Measurements from ENCODE around the gene C16orf92. TPM values are rescaled to one million over a fixed set of nuclear protein-coding genes. Genes with fewer than 3 reads are reported as not detected.

The C16orf92 gene, protein sequence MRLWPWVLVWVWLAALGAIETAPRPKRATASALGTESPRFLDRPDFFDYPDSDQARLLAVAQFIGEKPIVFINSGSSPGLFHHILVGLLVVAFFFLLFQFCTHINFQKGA
- polyA plus RNA-seq (2013, experiment 1 of 2; ENCODE audit: insufficient read length), result not detected
- polyA plus RNA-seq (2013, experiment 2 of 2; ENCODE audit: insufficient read length), result not detected

DNA sequence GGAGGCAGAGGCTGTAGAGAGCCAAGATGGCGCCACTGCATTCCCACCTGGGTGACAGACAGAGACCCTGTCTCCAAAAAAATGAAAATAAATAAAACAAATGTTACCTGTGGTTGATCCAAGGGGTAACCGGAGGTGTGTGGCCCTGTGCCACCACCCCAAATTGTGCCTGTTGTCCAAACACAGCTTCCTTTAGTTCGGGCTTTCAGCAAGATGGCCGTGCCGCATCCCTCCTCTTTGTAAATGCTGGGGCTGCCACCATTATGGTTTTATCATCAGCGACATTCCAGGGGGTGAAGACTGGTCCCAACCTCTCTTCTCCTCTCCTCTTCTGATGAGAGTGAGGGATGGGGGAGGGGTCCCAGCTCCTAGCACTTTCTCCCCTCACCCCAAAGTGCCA lies at the start of gene C16orf92:
Gene C16orf92 (plus strand): TSS at position 312 of the 400 bp plus-strand sequence. CDS start 143 bp downstream, outside the sequence.
- DNase-seq, result no peak

DNA sequence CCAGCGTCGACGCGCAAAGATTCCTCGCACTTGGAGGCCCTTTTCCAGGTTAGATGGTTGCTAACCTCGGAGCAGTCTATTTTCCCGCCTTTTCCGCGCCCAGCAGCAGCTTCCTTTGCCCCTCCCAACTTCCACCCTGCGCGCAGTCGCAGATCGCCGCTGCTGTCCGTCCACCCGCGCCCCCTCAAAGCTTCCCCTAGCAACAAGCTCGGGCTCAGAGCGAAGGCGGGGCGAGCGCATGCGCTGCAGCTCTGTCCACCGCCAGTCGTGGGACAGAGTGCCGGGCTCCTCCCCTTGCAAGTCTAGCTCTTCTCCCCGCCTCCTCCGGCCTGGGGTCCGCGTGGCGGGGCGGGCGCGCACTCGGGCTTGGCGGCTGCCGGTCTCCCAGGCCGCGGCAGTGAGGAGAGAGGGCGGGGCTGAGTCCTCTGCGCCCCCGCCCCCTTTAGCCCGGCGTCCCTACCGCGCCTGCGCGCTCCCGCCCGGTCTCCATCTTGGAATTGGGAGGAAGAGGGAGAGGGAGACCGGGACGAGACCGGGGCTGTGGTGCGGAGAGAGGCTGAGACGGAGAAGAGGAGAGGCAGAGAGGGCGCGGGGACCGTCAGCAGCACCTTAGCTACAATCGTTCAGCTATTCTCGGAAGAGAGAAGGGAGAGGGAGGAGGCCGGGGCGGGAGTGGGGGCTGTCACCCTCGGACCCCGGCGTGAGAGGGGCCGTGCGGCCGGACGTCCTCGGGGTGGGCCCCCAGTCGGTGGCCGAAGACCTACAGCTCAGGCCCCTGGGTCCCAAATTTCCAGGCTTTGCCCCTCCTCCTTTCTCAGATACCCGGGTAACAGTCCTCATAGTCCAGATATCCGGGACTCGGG lies 49.4 kb upstream of the C16orf92 start, which contains the start of gene TAOK2:
Gene TAOK2 (plus strand): TSS at position 485 of the 863 bp plus-strand sequence. CDS start 3,905 bp downstream, outside the sequence.
- peak; percentile 99 for DNase-seq

DNA sequence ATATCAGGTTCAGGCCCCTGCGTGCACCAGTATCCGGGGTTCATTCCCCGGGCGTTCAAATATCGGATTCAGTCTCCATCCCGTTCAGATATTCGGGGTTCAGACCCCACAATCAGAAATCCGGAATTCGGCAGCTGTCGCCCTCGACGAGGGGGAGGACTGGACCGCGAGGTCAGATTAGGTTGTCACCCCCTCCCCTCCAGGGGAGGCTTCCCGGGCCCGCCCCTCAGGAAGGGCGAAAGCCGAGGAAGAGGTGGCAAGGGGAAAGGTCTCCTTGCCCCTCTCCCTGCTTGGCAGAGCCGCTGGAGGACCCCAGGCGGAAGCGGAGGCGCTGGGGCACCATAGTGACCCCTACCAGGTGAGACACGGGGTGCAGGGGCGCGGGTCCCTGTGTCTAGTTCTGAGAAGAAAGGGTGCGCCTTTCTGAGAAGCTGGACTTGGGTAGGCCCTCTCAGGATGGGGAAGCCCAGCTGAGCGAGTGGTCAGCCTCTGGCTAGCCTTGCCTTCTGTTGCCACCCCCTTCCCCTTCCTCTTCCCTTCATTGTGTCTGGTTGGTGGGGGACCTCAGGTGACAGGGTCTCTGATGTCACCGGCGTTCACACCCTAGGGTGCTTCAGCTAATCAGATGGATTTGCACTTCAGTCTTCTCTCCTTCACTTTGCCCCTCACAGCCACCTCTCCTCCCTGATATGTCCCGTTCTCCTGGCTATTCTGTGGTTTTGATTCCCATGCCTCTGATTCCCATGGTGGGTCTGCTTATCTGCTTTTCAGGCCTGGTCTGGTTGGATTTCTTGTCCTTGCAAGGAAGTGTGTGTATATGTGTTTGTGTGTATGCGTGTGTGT lies 48.5 kb upstream of the C16orf92 start:
- DNase-seq, result no peak

DNA sequence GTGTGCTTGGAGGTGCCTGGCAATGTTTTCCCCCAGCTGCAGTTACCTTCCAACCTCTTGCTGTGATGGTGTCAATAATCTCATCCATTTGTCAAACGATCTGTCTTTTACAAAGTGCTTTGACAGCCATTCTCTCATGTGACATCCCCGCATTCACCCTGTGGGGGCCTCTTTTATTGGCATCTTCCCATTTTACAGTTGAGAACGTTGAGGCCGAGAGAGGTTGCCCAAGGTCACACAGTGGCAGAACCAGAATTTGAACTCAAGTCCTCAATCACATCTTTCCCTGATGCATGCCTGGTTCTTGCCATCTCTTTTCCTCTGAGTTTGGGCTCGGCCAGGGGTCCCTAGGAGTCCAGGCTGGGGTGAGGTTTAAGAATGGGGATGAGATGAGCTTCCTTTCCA lies 47.9 kb upstream of the C16orf92 start:
- no peak for DNase-seq

DNA sequence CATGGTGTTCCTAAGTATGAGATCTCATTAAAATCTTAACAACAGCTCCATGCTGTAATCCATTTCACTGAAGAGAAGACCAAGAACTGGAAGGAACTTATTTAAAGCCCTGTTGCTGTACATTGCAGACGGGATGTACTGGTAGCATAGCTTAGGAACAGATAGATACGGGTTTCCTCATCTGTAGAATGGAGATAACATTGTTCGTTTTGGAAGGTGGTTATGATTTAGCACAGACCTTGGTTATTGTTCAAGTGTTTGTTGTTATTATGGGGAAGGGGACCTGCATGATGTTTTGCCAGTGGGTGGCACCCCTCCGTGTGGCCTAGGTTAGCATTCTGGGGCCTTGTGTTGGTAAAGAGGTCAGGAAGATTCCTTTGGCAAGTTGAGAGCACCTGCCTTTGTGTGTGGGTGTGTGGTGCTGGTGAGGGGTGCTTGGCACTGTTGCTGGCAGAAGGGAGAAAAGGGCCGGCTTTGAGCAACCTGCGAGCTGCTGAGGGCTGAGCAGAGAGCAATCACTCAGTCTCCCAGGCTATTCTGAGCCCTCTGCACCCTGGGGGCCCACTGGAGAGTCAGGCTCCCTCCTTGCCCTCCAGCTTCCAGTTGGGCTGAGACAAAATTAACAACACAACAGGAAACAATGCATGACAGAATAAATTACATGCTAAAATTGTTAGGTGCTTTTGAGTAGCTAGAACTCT lies 47.0 kb upstream of the C16orf92 start:
- no peak for DNase-seq

DNA sequence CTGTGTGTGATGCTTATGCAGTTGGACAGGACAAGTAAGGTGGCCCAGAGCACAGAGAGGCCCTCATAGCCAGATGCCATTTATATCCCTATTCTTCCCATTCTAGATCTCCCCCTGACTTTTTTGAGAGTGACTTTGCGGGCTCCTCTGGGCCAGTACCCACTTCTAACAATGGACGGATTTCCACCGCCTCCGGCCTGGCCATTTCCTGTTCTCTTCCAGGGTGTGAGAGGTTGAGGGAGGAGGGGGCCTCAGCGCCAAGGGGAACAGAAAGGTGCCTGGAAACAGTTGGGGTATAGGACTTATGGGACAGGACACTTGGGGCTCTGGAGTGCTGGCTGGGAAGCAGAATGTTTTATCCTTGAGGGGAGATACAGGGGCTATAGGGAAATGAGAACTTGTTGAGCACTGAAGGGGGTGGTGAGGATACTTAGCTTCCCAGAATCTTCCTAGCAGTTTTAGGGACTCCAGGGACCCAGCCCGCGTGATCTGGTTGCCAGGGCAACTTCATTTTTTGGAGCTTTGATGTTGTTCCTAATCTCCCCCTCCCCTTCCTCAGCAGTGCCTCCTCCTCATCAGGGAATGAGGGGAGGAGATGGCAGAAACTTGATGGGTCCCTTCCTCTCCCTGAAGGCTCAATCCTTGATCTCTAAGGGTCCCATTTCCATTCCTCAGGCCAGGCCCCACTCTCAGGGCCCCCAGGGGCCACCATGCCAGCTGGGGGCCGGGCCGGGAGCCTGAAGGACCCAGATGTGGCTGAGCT lies 45.8 kb upstream of the C16orf92 start:
- no peak for DNase-seq

DNA sequence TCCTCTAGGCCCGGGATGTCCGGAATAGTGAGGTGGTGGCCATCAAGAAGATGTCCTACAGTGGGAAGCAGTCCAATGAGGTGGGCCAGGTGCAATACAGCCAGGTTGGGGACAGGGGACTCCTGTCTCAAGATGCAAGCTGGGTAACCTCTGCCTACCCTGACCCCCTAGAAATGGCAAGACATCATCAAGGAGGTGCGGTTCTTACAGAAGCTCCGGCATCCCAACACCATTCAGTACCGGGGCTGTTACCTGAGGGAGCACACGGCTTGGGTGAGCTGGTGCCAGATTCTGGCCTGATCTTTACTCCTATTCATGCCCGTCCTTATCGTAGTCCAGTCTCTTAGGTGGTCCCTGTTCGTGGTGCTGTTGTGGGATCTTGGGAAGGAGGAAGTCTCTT lies 44.9 kb upstream of the C16orf92 start:
- DNase-seq, result no peak

DNA sequence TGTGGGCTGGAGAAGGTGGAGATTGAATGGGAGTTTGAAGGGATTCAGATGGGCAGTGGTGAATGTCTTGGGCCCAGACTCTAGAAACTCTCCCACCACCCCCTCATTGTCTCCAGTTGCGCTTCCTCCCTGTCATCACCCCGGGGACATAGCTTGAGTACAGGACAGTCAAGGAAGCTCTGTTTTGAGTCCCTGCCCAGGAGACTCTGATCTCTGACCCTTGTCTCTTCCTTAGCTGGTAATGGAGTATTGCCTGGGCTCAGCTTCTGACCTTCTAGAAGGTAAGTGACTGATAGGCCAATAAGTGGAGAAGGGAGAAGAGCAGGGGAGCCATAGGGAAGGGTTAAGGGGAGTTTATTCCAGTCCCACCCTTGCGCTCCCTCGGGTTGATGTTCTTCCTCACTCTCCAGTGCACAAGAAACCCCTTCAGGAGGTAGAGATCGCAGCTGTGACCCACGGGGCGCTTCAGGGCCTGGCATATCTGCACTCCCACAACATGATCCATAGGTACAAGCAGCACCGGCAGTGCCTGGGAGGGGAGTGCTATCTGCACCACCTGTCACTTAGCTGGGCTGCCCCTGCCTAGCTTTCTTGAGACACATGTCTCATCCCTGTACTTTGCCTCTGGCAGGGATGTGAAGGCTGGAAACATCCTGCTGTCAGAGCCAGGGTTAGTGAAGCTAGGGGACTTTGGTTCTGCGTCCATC lies 44.3 kb upstream of the C16orf92 start:
- DNase-seq, result no peak

DNA sequence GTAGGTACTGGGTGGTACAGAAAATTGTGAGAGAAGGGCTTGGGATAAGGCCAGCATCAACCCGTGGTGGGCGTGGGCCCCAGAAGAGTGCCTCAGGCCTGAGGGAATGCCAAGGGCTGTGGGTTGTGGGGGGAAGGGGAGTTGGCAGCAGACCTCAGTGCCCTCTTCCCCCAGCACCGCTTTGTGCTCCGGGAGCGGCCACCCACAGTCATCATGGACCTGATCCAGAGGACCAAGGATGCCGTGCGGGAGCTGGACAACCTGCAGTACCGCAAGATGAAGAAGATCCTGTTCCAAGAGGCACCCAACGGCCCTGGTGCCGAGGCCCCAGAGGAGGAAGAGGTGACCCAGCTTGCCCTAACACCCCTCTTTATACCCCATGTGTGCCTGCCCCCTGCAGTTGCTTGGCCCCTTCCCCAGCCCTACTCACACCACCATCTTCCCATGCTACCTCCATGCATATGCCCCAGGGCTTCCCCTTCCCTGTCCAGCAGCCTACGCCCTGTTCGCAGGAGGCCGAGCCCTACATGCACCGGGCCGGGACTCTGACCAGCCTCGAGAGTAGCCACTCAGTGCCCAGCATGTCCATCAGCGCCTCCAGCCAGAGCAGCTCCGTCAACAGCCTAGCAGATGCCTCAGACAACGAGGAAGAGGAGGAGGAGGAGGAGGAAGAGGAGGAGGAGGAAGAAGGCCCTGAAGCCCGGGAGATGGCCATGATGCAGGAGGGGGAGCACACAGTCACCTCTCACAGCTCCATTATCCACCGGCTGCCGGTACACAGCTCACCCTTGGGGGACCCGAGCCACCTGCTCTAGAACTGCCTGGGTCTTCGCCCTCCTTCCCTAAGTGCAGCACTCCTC lies 40.2 kb upstream of the C16orf92 start:
- no peak for DNase-seq

DNA sequence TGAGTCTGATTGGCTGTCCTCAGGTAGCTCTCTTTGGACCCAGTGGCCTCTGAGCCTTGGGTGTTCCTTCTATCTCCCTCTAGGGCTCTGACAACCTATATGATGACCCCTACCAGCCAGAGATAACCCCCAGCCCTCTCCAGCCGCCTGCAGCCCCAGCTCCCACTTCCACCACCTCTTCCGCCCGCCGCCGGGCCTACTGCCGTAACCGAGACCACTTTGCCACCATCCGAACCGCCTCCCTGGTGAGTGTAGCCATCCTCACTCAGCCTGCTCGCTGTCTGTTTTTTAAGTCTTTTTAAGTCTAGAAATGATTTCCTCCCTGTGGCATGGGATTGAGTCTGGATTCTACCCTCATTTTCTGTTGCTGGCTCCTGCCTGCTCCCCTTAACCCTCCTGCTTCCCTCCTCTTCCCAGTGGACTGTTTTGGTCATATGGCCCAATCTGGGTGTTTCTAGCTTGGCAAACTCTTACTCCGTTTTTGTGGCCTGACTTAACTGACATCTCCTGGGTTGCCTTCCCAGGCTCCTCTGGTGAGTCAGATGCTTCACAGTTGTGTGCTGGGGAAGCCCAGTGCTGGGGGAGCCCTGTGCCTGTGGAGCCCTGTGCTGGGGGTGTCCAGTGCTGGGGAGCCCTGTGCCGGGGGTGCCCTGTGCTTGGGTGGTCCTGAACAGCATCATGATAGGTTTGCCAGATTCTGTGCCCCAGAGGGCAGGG lies 39.4 kb upstream of the C16orf92 start:
- DNase-seq, result no peak

DNA sequence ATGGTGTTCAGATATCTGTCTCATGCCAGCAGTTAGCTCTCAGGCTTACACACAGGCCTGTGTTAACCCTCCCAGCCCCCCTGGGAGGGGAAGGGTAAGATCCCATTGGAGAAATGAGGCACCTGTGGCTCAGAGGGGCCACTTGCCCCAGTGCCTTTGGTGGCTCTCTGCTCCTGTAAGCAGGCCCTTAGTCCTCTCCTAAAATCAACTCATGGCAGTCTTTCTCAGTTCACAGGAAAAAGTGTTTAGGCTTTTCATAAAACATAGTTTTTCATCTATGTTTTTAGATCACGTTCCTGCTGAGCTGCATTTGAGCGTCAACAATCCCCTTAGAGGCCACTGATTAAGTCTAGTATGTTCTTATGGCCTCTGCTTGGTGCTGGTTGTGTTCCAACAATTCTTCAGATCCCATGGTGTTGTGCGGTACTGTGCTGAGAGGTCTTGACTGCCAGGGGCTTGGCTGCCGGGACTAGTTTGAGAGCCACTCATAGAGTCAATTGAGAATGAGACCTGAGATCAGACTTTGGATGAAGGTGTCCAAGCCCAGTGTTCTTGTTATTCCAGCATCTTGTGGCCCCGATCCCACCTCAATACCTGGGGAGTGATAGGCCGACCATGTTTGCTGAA lies 38.7 kb upstream of the C16orf92 start:
- no peak for DNase-seq

DNA sequence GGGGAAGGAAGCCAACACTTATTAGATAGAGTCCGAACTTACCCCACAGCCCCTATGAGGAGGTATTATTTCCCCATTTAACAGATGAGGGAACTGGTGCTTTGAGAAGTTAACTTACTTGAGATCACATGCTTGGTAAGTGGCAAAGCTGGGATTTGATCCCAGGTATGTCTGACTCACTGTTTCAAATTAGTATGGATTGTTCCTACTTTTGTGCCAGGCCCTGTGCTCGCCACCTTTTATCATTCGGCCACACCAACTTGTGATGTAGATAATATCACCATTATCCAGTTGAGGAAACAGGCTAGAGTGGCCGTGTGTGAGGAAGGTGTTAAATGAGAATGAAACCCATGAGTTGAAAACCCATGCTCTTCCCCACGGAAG lies 38.2 kb upstream of the C16orf92 start:
- no peak for DNase-seq

DNA sequence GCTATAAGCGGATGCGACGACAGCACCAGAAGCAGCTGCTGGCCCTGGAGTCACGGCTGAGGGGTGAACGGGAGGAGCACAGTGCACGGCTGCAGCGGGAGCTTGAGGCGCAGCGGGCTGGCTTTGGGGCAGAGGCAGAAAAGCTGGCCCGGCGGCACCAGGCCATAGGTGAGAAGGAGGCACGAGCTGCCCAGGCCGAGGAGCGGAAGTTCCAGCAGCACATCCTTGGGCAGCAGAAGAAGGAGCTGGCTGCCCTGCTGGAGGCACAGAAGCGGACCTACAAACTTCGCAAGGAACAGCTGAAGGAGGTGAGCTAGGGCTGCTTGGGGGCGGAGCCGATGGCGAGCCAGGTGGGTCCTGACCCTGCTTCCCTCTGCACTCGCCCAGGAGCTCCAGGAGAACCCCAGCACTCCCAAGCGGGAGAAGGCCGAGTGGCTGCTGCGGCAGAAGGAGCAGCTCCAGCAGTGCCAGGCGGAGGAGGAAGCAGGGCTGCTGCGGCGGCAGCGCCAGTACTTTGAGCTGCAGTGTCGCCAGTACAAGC lies 37.7 kb upstream of the C16orf92 start:
- DNase-seq, result no peak

DNA sequence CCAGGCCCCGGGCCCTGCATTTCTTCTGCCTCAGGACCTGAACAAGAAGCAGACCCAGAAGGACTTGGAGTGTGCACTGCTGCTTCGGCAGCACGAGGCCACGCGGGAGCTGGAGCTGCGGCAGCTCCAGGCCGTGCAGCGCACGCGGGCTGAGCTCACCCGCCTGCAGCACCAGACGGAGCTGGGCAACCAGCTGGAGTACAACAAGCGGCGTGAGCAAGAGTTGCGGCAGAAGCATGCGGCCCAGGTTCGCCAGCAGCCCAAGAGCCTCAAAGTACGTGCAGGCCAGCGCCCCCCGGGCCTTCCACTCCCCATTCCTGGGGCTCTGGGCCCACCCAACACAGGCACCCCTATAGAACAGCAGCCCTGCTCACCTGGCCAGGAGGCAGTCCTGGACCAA lies 36.8 kb upstream of the C16orf92 start:
- no peak for DNase-seq

DNA sequence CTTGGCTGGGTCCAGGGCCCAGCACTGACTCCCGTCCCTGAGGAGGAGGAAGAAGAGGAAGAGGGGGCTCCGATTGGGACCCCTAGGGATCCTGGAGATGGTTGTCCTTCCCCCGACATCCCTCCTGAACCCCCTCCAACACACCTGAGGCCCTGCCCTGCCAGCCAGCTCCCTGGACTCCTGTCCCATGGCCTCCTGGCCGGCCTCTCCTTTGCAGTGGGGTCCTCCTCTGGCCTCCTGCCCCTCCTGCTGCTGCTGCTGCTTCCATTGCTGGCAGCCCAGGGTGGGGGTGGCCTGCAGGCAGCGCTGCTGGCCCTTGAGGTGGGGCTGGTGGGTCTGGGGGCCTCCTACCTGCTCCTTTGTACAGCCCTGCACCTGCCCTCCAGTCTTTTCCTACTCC lies 36.1 kb upstream of the C16orf92 start:
- DNase-seq, result no peak

DNA sequence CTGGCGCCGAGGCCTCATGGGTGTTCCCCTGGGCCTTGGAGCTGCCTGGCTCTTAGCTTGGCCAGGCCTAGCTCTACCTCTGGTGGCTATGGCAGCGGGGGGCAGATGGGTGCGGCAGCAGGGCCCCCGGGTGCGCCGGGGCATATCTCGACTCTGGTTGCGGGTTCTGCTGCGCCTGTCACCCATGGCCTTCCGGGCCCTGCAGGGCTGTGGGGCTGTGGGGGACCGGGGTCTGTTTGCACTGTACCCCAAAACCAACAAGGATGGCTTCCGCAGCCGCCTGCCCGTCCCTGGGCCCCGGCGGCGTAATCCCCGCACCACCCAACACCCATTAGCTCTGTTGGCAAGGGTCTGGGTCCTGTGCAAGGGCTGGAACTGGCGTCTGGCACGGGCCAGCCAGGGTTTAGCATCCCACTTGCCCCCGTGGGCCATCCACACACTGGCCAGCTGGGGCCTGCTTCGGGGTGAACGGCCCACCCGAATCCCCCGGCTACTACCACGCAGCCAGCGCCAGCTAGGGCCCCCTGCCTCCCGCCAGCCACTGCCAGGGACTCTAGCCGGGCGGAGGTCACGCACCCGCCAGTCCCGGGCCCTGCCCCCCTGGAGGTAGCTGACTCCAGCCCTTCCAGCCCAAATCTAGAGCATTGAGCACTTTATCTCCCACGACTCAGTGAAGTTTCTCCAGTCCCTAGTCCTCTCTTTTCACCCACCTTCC lies 35.5 kb upstream of the C16orf92 start:
- no peak for DNase-seq

DNA sequence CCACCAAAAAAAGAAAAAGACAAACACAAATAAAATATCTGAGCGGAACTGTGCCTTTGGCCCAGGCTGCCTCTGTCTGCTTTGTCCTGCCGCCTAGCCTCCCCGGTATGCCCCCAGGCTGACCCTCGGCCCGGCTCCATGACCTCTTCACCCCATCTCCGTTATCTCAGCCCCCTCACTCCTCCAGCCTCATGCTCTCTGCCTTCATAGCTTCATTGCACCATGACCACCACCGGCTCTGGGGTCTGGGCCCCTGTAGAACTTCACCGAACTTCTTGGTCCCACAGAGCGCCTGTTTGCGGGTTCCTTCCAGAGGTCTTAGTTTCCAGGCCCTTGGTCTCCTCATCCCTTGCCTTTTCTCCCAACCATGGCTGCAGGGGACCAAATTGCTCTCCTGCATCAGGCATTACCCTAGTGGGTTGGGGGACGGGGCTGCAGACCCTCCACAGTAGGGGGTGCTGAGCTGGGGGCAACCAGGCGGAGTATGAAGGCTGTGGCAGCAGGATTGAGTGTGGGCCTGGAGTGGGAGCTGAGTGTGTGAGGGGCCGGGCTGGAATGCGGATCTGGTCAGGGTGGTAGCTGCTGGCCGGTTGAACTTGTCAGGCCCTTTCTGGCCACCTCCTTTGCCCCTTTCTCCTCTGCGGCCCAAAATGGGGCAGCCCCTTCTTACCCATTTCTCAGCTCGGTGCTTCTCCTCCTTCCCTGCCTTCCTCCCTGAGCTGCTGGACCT lies 34.5 kb upstream of the C16orf92 start:
- DNase-seq, result no peak

Measured in fibroblast of skin of back (primary cell).